HepG2 (cell line): ENCODE results near the gene HSPA1B. TPM values are rescaled to one million over a fixed set of nuclear protein-coding genes. Genes with fewer than 3 reads are reported as not detected.

Experiments used
- DDIT3 ChIP-seq: sonication (generic); formaldehyde crosslinking; IDR thresholded peaks from 2 replicates; pipeline ENCODE4 v1.4.0; 2020; ENCODE audit warnings: mild to moderate bottlenecking, missing genetic modification reagents
- FUBP1 ChIP-seq: sonication (generic); formaldehyde crosslinking; IDR thresholded peaks from 2 replicates; pipeline ENCODE4 v1.5.1; 2020; ENCODE audit warnings: missing genetic modification reagents, mild to moderate bottlenecking, borderline replicate concordance
- HIVEP1 ChIP-seq: sonication (generic); formaldehyde crosslinking; IDR thresholded peaks from 2 replicates; pipeline ENCODE4 v1.4.0; 2020; ENCODE audit warnings: mild to moderate bottlenecking, missing genetic modification reagents
- JUN ChIP-seq: sonication (generic); formaldehyde crosslinking; IDR thresholded peaks from 2 replicates; pipeline ENCODE4 v1.4.0; 2020; ENCODE audit warnings: mild to moderate bottlenecking, missing genetic modification reagents
- KLF15 ChIP-seq: sonication (generic); formaldehyde crosslinking; IDR thresholded peaks from 2 replicates; pipeline ENCODE4 v1.8.1; 2023; ENCODE audit warnings: borderline replicate concordance, mild to moderate bottlenecking, inconsistent platforms, missing genetic modification reagents, mixed read lengths
- MTA1 ChIP-seq: sonication (generic); formaldehyde crosslinking; IDR thresholded peaks from 2 replicates; pipeline ENCODE4 v1.4.0; 2020; ENCODE audit warnings: missing genetic modification reagents, mild to moderate bottlenecking, borderline replicate concordance
- NFATC3 ChIP-seq: sonication (generic); formaldehyde crosslinking; IDR thresholded peaks from 2 replicates; pipeline ENCODE4 v1.5.1; 2020; ENCODE audit warnings: mild to moderate bottlenecking, missing genetic modification reagents
- NR2F1 ChIP-seq, 2 experiments: fragments of 450-650 bp in 1 of 2; formaldehyde crosslinking in 1 of 2; IDR thresholded peaks; 2 replicates each; pipeline versions ENCODE4 v1.5.0 to v1.6.1; 2016 to 2020; ENCODE audit warnings: mild to moderate bottlenecking in 1 of 2, missing compliant biosample characterization in 1 of 2, missing genetic modification reagents in 1 of 2, moderate library complexity in 1 of 2
- PATZ1 ChIP-seq: sonication (generic); formaldehyde crosslinking; IDR thresholded peaks from 2 replicates; pipeline ENCODE4 v1.4.0; 2020; ENCODE audit warnings: missing genetic modification reagents
- PITX1 ChIP-seq: sonication (generic); formaldehyde crosslinking; IDR thresholded peaks from 2 replicates; pipeline ENCODE4 v1.5.1; 2020; ENCODE audit warnings: mild to moderate bottlenecking, missing genetic modification reagents
- SMYD3 ChIP-seq: sonication (generic); formaldehyde crosslinking; IDR thresholded peaks from 2 replicates; pipeline ENCODE4 v1.8.1; 2023; ENCODE audit warnings: mild to moderate bottlenecking, missing genetic modification reagents
- SNAI1 ChIP-seq: sonication (generic); formaldehyde crosslinking; IDR thresholded peaks from 2 replicates; pipeline ENCODE4 v1.5.0; 2020; ENCODE audit warnings: mild to moderate bottlenecking, missing genetic modification reagents, borderline replicate concordance
- SYNCRIP ChIP-seq: fragments of 200-400 bp; formaldehyde crosslinking; IDR thresholded peaks from 2 replicates; pipeline ENCODE4 v1.6.1; 2018; ENCODE audit warnings: mild to moderate bottlenecking, low read depth, low read length; ENCODE audit not compliant: insufficient read depth
- TBP ChIP-seq: sonication (generic); formaldehyde crosslinking; IDR thresholded peaks from 2 replicates; pipeline ENCODE4 v1.5.0; 2020; ENCODE audit warnings: missing genetic modification reagents
- TEF ChIP-seq: sonication (generic); formaldehyde crosslinking; IDR thresholded peaks from 2 replicates; pipeline ENCODE4 v1.5.0; 2020; ENCODE audit warnings: missing genetic modification reagents
- ZBTB21 ChIP-seq: sonication (generic); formaldehyde crosslinking; IDR thresholded peaks from 2 replicates; pipeline ENCODE4 v1.4.0; 2020; ENCODE audit warnings: missing genetic modification reagents
- ZC3H13 ChIP-seq: sonication (generic); formaldehyde crosslinking; IDR thresholded peaks from 2 replicates; pipeline ENCODE4 v1.8.1; 2023; ENCODE audit warnings: mild to moderate bottlenecking, missing genetic modification reagents, moderate library complexity
- ZFP1 ChIP-seq: IDR thresholded peaks from 2 replicates; pipeline ENCODE4 v1.6.1; 2016
- ZNF121 ChIP-seq: sonication (generic); formaldehyde crosslinking; IDR thresholded peaks from 2 replicates; pipeline ENCODE4 v1.5.0; 2020; ENCODE audit warnings: mild to moderate bottlenecking, missing genetic modification reagents
- ZNF24 ChIP-seq: fragments of 450-650 bp; IDR thresholded peaks from 2 replicates; pipeline ENCODE4 v1.6.1; 2017; ENCODE audit warnings: antibody characterized with exemption, mild to moderate bottlenecking
- ZNF264 ChIP-seq: sonication (generic); formaldehyde crosslinking; IDR thresholded peaks from 2 replicates; pipeline ENCODE4 v1.4.0; 2020; ENCODE audit warnings: missing genetic modification reagents
- ZNF644 ChIP-seq: IDR thresholded peaks from 2 replicates; pipeline ENCODE4 v1.6.1; 2016; ENCODE audit warnings: low read depth
- ZNF704 ChIP-seq: sonication (generic); formaldehyde crosslinking; IDR thresholded peaks from 2 replicates; pipeline ENCODE4 v1.8.1; 2023; ENCODE audit warnings: mild to moderate bottlenecking, inconsistent platforms, moderate library complexity, missing genetic modification reagents, borderline replicate concordance
- polyA plus RNA-seq, 8 experiments: library from polyadenylated mRNA; depleted of rRNA in 3 of 8; stranded (reverse) in 7 of 8; unstranded in 1 of 8; fragments of >200 nt; fragmentation: Illumina TruSeq in 4 of 8; extraction: Trizol in 4 of 8; gene quantifications; 2 replicates each; pipeline versions ENCODE4 v1.2.1 to v1.2.3, GENCODE V29; 2011 to 2016; ENCODE audit warnings: low read depth in 4 of 8, missing spikeins in 1 of 8, mixed read lengths in 1 of 8; ENCODE audit not compliant: insufficient read depth in 1 of 8
- total RNA-seq, 5 experiments: library from RNA; depleted of rRNA; stranded (reverse); fragments of >200 nt; fragmentation: Illumina TruSeq; extraction: Trizol; gene quantifications; 2 replicates each; pipeline ENCODE4 v1.2.3, GENCODE V29; 2016; ENCODE audit warnings: low read depth in 1 of 5

Gene HSPA1B
- total and polyA plus RNA-seq, 2 of the 13 experiments (the other 11 are each of a cell fraction or from before 2014, with no cell fraction given): 26.0 to 186 TPM

GRCh38 chr6:31834367-31835250 lies 7.1 kb downstream of the HSPA1B start (continued):
- no peak for TF ChIP-seq TBP (CRISPR knock-in tag)
- peak in 1 of 2 experiments; percentile 43; a peak in 1 of 4 replicates for TF ChIP-seq NR2F1 (CRISPR knock-in tag; IDR thresholded peaks at IDR 0.05)
- no peak for TF ChIP-seq ZFP1
- no peak for TF ChIP-seq ZNF644 (CRISPR knock-in tag)
- no peak for TF ChIP-seq SYNCRIP
- peak; percentile 76; the same call in 1 of the 2 replicates for TF ChIP-seq FUBP1 (CRISPR knock-in tag)
- TF ChIP-seq ZNF24: peak; percentile 40; the same call in 1 of the 2 replicates
- peak; percentile 80 for TF ChIP-seq ZC3H13 (CRISPR knock-in tag)
- TF ChIP-seq KLF15: peak; percentile 79; the same call in 1 of the 2 replicates
- TF ChIP-seq PITX1 (CRISPR knock-in tag): peak; percentile 71; the same call in 1 of the 2 replicates
- TF ChIP-seq ZNF264 (CRISPR knock-in tag): peak; percentile 85
- peak; percentile 76 for TF ChIP-seq HIVEP1 (CRISPR knock-in tag)
- peak; percentile 92 for TF ChIP-seq NFATC3 (CRISPR knock-in tag)
- peak; percentile 85; the same call in 1 of the 2 replicates for TF ChIP-seq ZNF704
- TF ChIP-seq ZBTB21 (CRISPR knock-in tag): no peak; the same call in 1 of the 2 replicates
- peak; percentile 63; the same call in 1 of the 2 replicates for TF ChIP-seq JUN (CRISPR knock-in tag)
- TF ChIP-seq DDIT3 (CRISPR knock-in tag): no peak
- TF ChIP-seq SMYD3: peak; percentile 84; the same call in 1 of the 2 replicates
- TF ChIP-seq TEF (CRISPR knock-in tag): peak; percentile 78
- peak; percentile 86 for TF ChIP-seq SNAI1 (CRISPR knock-in tag)
- peak; percentile 71; the same call in 1 of the 2 replicates for TF ChIP-seq MTA1 (CRISPR knock-in tag)
- TF ChIP-seq PATZ1 (CRISPR knock-in tag): peak; percentile 33
- no peak; the same call in 1 of the 2 replicates for TF ChIP-seq ZNF121 (CRISPR knock-in tag)
